ENCODE measurements around the gene POLRMT.

The POLRMT gene

DNA sequence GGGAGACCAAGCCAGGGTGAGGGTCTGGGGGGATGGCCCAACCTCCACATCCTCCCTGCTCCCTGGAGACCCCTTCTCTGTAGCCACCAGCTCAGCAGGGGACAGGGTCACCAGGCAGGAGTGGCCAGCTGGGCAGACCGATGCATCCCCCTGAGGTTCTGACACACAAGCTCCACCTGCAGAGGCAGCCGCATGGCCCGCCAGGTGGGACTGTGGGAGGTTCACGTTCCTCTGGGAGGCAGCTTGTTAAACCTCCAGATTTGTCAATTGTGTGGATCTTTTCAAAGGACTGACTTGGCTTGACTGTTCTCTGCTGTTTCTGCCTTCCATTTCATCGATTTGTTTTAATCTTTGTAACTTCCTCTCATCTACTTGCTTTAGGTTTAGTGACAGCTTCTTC, 8.1 kb downstream of the POLRMT start:
- CTCF ChIA-PET, result interaction anchor here (0.9 to 1.3 kb wide), 2 partner anchors 38 to 41 kb away, joined by 3 to 5 read pairs; no protein-coding TSS in a partner anchor
- H3K9me3 ChIP-seq (ENCODE audit: control insufficient read depth, insufficient read depth, low read depth, low read length), result no peaks in the 10 kb centered on the region
- H3K4me3 ChIP-seq (ENCODE audit: low read depth, low read length), result no peak overlapping the region
- no peak overlapping the region for H3K27ac ChIP-seq (ENCODE audit: extremely low read depth, low read depth, low read length)
- TF ChIP-seq ZIC2 (tag by site-specific recombination; IDR thresholded peaks at IDR 0.05) (peak; percentile 4), ZNF114 (tag by site-specific recombination; IDR thresholded peaks at IDR 0.05) (no peak), GLIS1 (tag by site-specific recombination; IDR thresholded peaks at IDR 0.05) (peak; percentile 33; the same call in 1 of the 2 replicates)
- H3K4me1 ChIP-seq (ENCODE audit: control insufficient read depth, insufficient read depth, low read length), result no peaks in the 10 kb centered on the region
- POLR2A ChIA-PET, result no interaction called here
- peaks cover 9 to 77% of the 10 kb centered on the region in 2 experiments; a peak in 2 of 3 replicates for H3K36me3 ChIP-seq (ENCODE audit: control insufficient read depth in 2 of 2, insufficient read depth in 1 of 2, low read length in 2 of 2)

- TF ChIP-seq, protein P1, sequence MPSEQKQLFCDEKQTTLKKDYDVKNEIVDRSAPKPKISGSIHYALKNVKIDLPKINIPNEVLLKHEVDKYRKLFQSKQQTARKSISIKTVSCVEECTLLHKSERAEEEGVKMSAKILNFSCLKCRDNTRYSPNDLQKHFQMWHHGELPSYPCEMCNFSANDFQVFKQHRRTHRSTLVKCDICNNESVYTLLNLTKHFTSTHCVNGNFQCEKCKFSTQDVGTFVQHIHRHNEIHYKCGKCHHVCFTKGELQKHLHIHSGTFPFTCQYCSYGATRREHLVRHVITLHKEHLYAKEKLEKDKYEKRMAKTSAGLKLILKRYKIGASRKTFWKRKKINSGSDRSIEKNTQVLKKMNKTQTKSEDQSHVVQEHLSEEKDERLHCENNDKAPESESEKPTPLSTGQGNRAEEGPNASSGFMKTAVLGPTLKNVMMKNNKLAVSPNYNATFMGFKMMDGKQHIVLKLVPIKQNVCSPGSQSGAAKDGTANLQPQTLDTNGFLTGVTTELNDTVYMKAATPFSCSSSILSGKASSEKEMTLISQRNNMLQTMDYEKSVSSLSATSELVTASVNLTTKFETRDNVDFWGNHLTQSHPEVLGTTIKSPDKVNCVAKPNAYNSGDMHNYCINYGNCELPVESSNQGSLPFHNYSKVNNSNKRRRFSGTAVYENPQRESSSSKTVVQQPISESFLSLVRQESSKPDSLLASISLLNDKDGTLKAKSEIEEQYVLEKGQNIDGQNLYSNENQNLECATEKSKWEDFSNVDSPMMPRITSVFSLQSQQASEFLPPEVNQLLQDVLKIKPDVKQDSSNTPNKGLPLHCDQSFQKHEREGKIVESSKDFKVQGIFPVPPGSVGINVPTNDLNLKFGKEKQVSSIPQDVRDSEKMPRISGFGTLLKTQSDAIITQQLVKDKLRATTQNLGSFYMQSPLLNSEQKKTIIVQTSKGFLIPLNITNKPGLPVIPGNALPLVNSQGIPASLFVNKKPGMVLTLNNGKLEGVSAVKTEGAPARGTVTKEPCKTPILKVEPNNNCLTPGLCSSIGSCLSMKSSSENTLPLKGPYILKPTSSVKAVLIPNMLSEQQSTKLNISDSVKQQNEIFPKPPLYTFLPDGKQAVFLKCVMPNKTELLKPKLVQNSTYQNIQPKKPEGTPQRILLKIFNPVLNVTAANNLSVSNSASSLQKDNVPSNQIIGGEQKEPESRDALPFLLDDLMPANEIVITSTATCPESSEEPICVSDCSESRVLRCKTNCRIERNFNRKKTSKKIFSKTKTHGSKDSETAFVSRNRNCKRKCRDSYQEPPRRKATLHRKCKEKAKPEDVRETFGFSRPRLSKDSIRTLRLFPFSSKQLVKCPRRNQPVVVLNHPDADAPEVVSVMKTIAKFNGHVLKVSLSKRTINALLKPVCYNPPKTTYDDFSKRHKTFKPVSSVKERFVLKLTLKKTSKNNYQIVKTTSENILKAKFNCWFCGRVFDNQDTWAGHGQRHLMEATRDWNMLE (tag by site-specific recombination; conservative IDR thresholded peaks at IDR 0.05; ENCODE audit: low read depth), result no peak
- TF ChIP-seq ZIC2 (tag by site-specific recombination; IDR thresholded peaks at IDR 0.05), result peak; percentile 75
- CTCF ChIA-PET, result interaction anchor here (0.6 to 0.9 kb wide), 2 partner anchors 37 to 146 kb away, joined by 3 read pairs; no protein-coding TSS in a partner anchor
- H3K36me3 ChIP-seq (ENCODE audit: control insufficient read depth in 2 of 2, insufficient read depth in 1 of 2, low read length in 2 of 2), result peaks cover 9 to 77% of the 10 kb centered on the region in 2 experiments; a peak in 2 of 3 replicates
Observed at GRCh38 chr19:624433-625109, 8.8 kb downstream of the POLRMT start.

DNA sequence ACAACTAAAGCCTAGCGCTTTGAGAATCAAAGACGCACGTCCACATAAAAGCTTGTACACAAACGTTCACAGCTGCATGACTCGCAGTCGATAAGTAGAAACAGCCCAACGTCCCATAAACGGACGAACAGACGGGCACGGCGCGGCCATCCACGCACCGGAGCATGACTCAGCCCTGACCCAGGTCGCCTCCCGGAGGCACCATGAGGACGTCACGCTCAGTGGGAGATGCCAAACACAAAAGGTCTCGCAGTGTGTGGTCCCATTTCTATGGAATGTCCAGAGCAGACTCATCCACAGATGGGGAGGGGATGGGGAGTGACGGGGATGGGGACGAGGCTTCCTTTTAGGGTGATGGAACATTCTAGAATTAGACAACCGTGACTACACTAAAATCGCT, 9.4 kb downstream of the POLRMT start:
- CTCF ChIA-PET, result interaction anchor here (0.6 kb wide), 1 partner anchor 147 kb away, joined by 3 read pairs; no protein-coding TSS in a partner anchor
- Histone ChIP-seq H3K9me3 (ENCODE audit: control insufficient read depth, insufficient read depth, low read depth, low read length) (no peaks in the 10 kb centered on the region), H3K4me1 (ENCODE audit: control insufficient read depth, insufficient read depth, low read length) (no peaks in the 10 kb centered on the region), H3K36me3 (ENCODE audit: control insufficient read depth in 2 of 2, insufficient read depth in 1 of 2, low read length in 2 of 2) (peaks cover 9 to 77% of the 10 kb centered on the region in 2 experiments; a peak in 2 of 3 replicates), H3K27ac (ENCODE audit: extremely low read depth, low read depth, low read length) (no peak overlapping the region), H3K4me3 (ENCODE audit: low read depth, low read length) (no peak overlapping the region)
- POLR2A ChIA-PET, result interaction anchor here (1.3 kb wide), 1 partner anchor 8 kb away, joined by 6 read pairs; no protein-coding TSS in a partner anchor
- TF ChIP-seq ZNF239 (tag by site-specific recombination; IDR thresholded peaks at IDR 0.05) (no peak), ZNF555 (tag by site-specific recombination; conservative IDR thresholded peaks at IDR 0.05) (no peak), ZNF629 (tag by site-specific recombination; IDR thresholded peaks at IDR 0.05) (peak; percentile 75), ZNF114 (tag by site-specific recombination; IDR thresholded peaks at IDR 0.05) (no peak), FEZF1 (tag by site-specific recombination; IDR thresholded peaks at IDR 0.05) (no peak), ZNF473 (tag by site-specific recombination; IDR thresholded peaks at IDR 0.05) (no peak), ZEB2 (tag by site-specific recombination; IDR thresholded peaks at IDR 0.05) (no peak), ZIC2 (tag by site-specific recombination; IDR thresholded peaks at IDR 0.05) (peak; percentile 77), ZNF169 (tag by site-specific recombination; IDR thresholded peaks at IDR 0.05) (no peak), ZNF362 (tag by site-specific recombination; IDR thresholded peaks at IDR 0.05) (no peak), ZNF174 (tag by site-specific recombination; IDR thresholded peaks at IDR 0.05) (no peak), SP2 (tag by site-specific recombination; IDR thresholded peaks at IDR 0.05) (no peak), ZNF558 (tag by site-specific recombination; IDR thresholded peaks at IDR 0.05) (no peak), ZNF521 (tag by site-specific recombination; IDR thresholded peaks at IDR 0.05) (no peak), ZNF792 (tag by site-specific recombination; IDR thresholded peaks at IDR 0.05) (no peak)
- TF ChIP-seq, protein P2, sequence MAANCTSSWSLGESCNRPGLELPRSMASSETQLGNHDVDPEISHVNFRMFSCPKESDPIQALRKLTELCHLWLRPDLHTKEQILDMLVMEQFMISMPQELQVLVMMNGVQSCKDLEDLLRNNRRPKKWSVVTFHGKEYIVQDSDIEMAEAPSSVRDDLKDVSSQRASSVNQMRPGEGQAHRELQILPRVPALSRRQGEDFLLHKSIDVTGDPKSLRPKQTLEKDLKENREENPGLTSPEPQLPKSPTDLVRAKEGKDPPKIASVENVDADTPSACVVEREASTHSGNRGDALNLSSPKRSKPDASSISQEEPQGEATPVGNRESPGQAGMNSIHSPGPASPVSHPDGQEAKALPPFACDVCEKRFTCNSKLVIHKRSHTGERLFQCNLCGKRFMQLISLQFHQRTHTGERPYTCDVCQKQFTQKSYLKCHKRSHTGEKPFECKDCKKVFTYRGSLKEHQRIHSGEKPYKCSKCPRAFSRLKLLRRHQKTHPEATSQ (tag by site-specific recombination; IDR thresholded peaks at IDR 0.05), result no peak
- TF ChIP-seq, protein P3, sequence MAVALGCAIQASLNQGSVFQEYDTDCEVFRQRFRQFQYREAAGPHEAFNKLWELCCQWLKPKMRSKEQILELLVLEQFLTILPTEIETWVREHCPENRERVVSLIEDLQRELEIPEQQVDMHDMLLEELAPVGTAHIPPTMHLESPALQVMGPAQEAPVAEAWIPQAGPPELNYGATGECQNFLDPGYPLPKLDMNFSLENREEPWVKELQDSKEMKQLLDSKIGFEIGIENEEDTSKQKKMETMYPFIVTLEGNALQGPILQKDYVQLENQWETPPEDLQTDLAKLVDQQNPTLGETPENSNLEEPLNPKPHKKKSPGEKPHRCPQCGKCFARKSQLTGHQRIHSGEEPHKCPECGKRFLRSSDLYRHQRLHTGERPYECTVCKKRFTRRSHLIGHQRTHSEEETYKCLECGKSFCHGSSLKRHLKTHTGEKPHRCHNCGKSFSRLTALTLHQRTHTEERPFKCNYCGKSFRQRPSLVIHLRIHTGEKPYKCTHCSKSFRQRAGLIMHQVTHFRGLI (tag by site-specific recombination; IDR thresholded peaks at IDR 0.05), result peak; percentile 81

More at GRCh38 chr19:624433-625109, 8.8 kb downstream of the POLRMT start:
- POLR2A ChIA-PET, result no interaction called here
- H3K4me3 ChIP-seq (ENCODE audit: low read depth, low read length), result no peak overlapping the region
- no peaks in the 10 kb centered on the region for H3K9me3 ChIP-seq (ENCODE audit: control insufficient read depth, insufficient read depth, low read depth, low read length)
- H3K27ac ChIP-seq (ENCODE audit: extremely low read depth, low read depth, low read length), result no peak overlapping the region
- H3K4me1 ChIP-seq (ENCODE audit: control insufficient read depth, insufficient read depth, low read length), result no peaks in the 10 kb centered on the region
